A549 (cell line): ENCODE measurements around the gene FTCD. TPM values are rescaled to one million over a fixed set of nuclear protein-coding genes. Genes with fewer than 3 reads are reported as not detected.
A peak's percentile ranks its signal among the peaks of the same experiment; 100 is the strongest.

Experiments
- ATAC-seq, 2 experiments: fragments of 200-7000 bp in 1 of 2; fragments of >200 bp in 1 of 2; cut with Nextera tagmentation in 1 of 2; cut with Tn5 transposase in 1 of 2; 3 replicates each; pipeline versions ENCODE4 v1.8.0 to v1.9.1; 2018 to 2020; ENCODE audit warnings: mild to moderate bottlenecking in 1 of 2, moderate library complexity in 1 of 2
- CTCF ChIA-PET: fragments of 300-600 bp; sonication (Branson Sonifier 250); formaldehyde crosslinking; extraction: SDS; loops from one replicate; lab custom pipeline; 2021; ENCODE audit warnings: antibody characterized with exemption, inconsistent platforms; lab: Yijun Ruan, JAX
- POLR2A ChIA-PET: fragments of 350-600 bp; formaldehyde crosslinking; extraction: SDS; loops from one replicate; lab custom pipeline; 2021; ENCODE audit warnings: antibody characterized with exemption, inconsistent platforms; lab: Yijun Ruan, JAX
- DNase-seq, 2 experiments: peaks; one replicate each; pipeline versions ENCODE4 v3.0.0 to v3.0.0-alpha.2; 2011 to 2016; ENCODE audit warnings: low read depth in 1 of 2, low spot score in 1 of 2
- FAIRE-seq: peaks from 2 replicates; lab custom pipeline; 2011; peaks lifted over from hg19 to GRCh38; lab: Jason Lieb, UNC
- H3K27ac ChIP-seq, 2 experiments: fragments of >200 bp; sonication (Bioruptor Twin); formaldehyde crosslinking; 3 replicates each; pipeline ENCODE4 v1.5.1; 2016 to 2017
- H3K4me1 ChIP-seq: fragments of >200 bp; sonication (Bioruptor Twin); formaldehyde crosslinking; 3 replicates; pipeline ENCODE4 v1.6.1; 2016
- H3K4me2 ChIP-seq: fragments of >200 bp; sonication (Bioruptor Twin); formaldehyde crosslinking; 3 replicates; pipeline ENCODE4 v1.6.1; 2016
- H3K4me3 ChIP-seq: fragments of >200 bp; sonication (Bioruptor Twin); formaldehyde crosslinking; 3 replicates; pipeline ENCODE4 v1.5.1; 2016
- H3K9me3 ChIP-seq: fragments of >200 bp; sonication (Bioruptor Twin); formaldehyde crosslinking; 3 replicates; pipeline ENCODE4 v1.6.1; 2016
- ATOH8 ChIP-seq: fragments of 250-450 bp; sonication (Bioruptor Pico); IDR thresholded peaks from 2 replicates; pipeline ENCODE4 v1.5.0; 2020; ENCODE audit warnings: low read depth, mild to moderate bottlenecking, moderate library complexity
- BCL3 ChIP-seq: fragments of >200 bp; sonication (Bioruptor Twin); formaldehyde crosslinking; IDR thresholded peaks from 3 replicates; pipeline ENCODE4 v1.6.1; 2016
- CBX8 ChIP-seq: fragments of 200-600 bp; sonication (generic); IDR thresholded peaks from 2 replicates; pipeline ENCODE4 v1.6.1; 2016
- CHD4 ChIP-seq: fragments of 200-600 bp; sonication (generic); IDR thresholded peaks from 2 replicates; pipeline ENCODE4 v1.6.1; 2016; ENCODE audit warnings: antibody characterized with exemption, mild to moderate bottlenecking, borderline replicate concordance
- EHF ChIP-seq: fragments of 250-450 bp; sonication (Bioruptor Pico); IDR thresholded peaks from 2 replicates; pipeline ENCODE4 v1.5.0; 2020; ENCODE audit warnings: mild to moderate bottlenecking
- EHMT2 ChIP-seq: fragments of 200-600 bp; sonication (generic); IDR thresholded peaks from 2 replicates; pipeline ENCODE4 v1.6.1; 2016; ENCODE audit warnings: antibody characterized with exemption, low read depth, mild to moderate bottlenecking, moderate library complexity
- EP300 ChIP-seq, 2 experiments: fragments of >200 bp; sonication (Bioruptor Twin); formaldehyde crosslinking; IDR thresholded peaks; 2 replicates in 1 of 2; 3 replicates in 1 of 2; pipeline ENCODE4 v1.6.1; 2016 to 2017
- ESRRA ChIP-seq: fragments of 150-350 bp; IDR thresholded peaks from 2 replicates; pipeline ENCODE4 v1.6.1; 2014; ENCODE audit warnings: mild to moderate bottlenecking, low read length, borderline replicate concordance
- FOXS1 ChIP-seq: fragments of 250-450 bp; sonication (Bioruptor Pico); IDR thresholded peaks from 2 replicates; pipeline ENCODE4 v1.5.0; 2020; ENCODE audit warnings: mild to moderate bottlenecking, moderate library complexity
- HEYL ChIP-seq: fragments of 250-450 bp; sonication (Bioruptor Pico); IDR thresholded peaks from 2 replicates; pipeline ENCODE4 v1.8.0; 2021; ENCODE audit warnings: mild to moderate bottlenecking, moderate library complexity
- HMGXB4 ChIP-seq: fragments of 250-450 bp; sonication (Bioruptor Pico); IDR thresholded peaks from 2 replicates; pipeline ENCODE4 v1.5.0; 2021; ENCODE audit warnings: mild to moderate bottlenecking, moderate library complexity, borderline replicate concordance
- HOXB5 ChIP-seq: fragments of 250-450 bp; sonication (Bioruptor Pico); IDR thresholded peaks from 2 replicates; pipeline ENCODE4 v1.5.0; 2020; ENCODE audit warnings: mild to moderate bottlenecking, moderate library complexity
- JUNB ChIP-seq: fragments of >200 bp; sonication (Bioruptor Twin); formaldehyde crosslinking; IDR thresholded peaks from 2 replicates; pipeline ENCODE4 v1.6.1; 2016
- KDM1A ChIP-seq: fragments of 200-600 bp; sonication (generic); IDR thresholded peaks from 2 replicates; pipeline ENCODE4 v1.6.1; 2016; ENCODE audit warnings: low read depth, mild to moderate bottlenecking
- PBX3 ChIP-seq: IDR thresholded peaks from 2 replicates; pipeline ENCODE4 v1.6.1; 2012
- PHF8 ChIP-seq: fragments of 200-600 bp; sonication (generic); IDR thresholded peaks from 2 replicates; pipeline ENCODE4 v1.6.1; 2016; ENCODE audit warnings: low read depth, mild to moderate bottlenecking, antibody characterized with exemption, moderate library complexity, borderline replicate concordance
- RARB ChIP-seq: fragments of 250-450 bp; sonication (Bioruptor Pico); IDR thresholded peaks from 2 replicates; pipeline ENCODE4 v1.8.0; 2021; ENCODE audit warnings: mild to moderate bottlenecking, moderate library complexity
- RCOR1 ChIP-seq: fragments of 150-350 bp; IDR thresholded peaks from 2 replicates; pipeline ENCODE4 v1.6.1; 2014; ENCODE audit warnings: antibody characterized with exemption, low read length, low read depth
- REST ChIP-seq: fragments of 200-600 bp; sonication (generic); IDR thresholded peaks from 2 replicates; pipeline ENCODE4 v1.6.1; 2016; ENCODE audit warnings: antibody characterized with exemption, mild to moderate bottlenecking, moderate library complexity
- RNF2 ChIP-seq: fragments of 200-600 bp; sonication (generic); IDR thresholded peaks from 2 replicates; pipeline ENCODE4 v1.6.1; 2016; ENCODE audit warnings: low read depth, mild to moderate bottlenecking, antibody characterized with exemption, moderate library complexity, borderline replicate concordance
- SMC3 ChIP-seq: fragments of >200 bp; sonication (Bioruptor Twin); formaldehyde crosslinking; IDR thresholded peaks from 3 replicates; pipeline ENCODE4 v1.6.1; 2018; ENCODE audit warnings: inconsistent platforms
- USF2 ChIP-seq: fragments of 450-650 bp; IDR thresholded peaks from 2 replicates; pipeline ENCODE4 v1.6.1; 2014; ENCODE audit warnings: antibody characterized with exemption
- ZFP36 ChIP-seq: fragments of 450-650 bp; IDR thresholded peaks from 2 replicates; pipeline ENCODE4 v1.6.1; 2014; ENCODE audit warnings: borderline replicate concordance; ENCODE audit not compliant: partially characterized antibody
- ZSCAN20 ChIP-seq: fragments of 250-450 bp; sonication (Bioruptor Pico); IDR thresholded peaks from 2 replicates; pipeline ENCODE4 v1.8.0; 2022; ENCODE audit warnings: mild to moderate bottlenecking, moderate library complexity
- WGBS: methylation state at CpG from one replicate; pipeline ENCODE4 v1.1.6; 2017; ENCODE audit errors: missing lambda C conversion rate; 5-methylcytosine and 5-hydroxymethylcytosine counted together
- polyA plus RNA-seq, 4 experiments: library from polyadenylated mRNA; depleted of rRNA in 3 of 4; stranded (reverse); fragments of >200 nt; fragmentation: RNase III in 1 of 4; extraction: RNeasy Plus Mini Kit Qiagen cat#74134 plus additional on column Dnase treatment in 1 of 4; gene quantifications; 2 replicates in 3 of 4; 3 replicates in 1 of 4; pipeline ENCODE4 v1.2.3, GENCODE V29; 2011 to 2017

FTCD gene
- polyA plus RNA-seq, 2 of the 4 experiments (the other 2 are of a cell fraction) = not detected

GRCh38 chr21:46122237-46122671 lies 33.1 kb downstream of the FTCD start (continued):
- no peak for TF ChIP-seq USF2
- TF ChIP-seq BCL3 = no peak
- no peak for TF ChIP-seq RCOR1
- TF ChIP-seq ZSCAN20 = no peak
- TF ChIP-seq RARB (CRISPR knock-in tag) = no peak
- no peak for TF ChIP-seq KDM1A
- no peak for TF ChIP-seq HEYL (CRISPR knock-in tag)
- TF ChIP-seq RNF2 = no peak
- no peak for TF ChIP-seq EHMT2
- TF ChIP-seq PHF8 = no peak

- H3K4me1 ChIP-seq = no peaks in the 10 kb centered on the region
- H3K9me3 ChIP-seq = no peaks in the 10 kb centered on the region
- WGBS = 95% methylated on average over 4 of the region's 29 CpGs
- ChIA-PET CTCF (interaction anchor here (0.8 to 1.4 kb wide), 2 partner anchors 54 to 148 kb away, joined by 3 to 5 read pairs; no protein-coding TSS in a partner anchor), POLR2A (no interaction called here)
- DNase-seq = no peak
- FAIRE-seq = no peak
- no peak overlapping the region for H3K4me3 ChIP-seq
- no peak overlapping the region; a peak in 1 of 6 replicates for H3K27ac ChIP-seq
- ATAC-seq = peak in 1 of 2 experiments; percentile 14; a peak in 1 of 6 replicates
- no peak overlapping the region for H3K4me2 ChIP-seq
- TF ChIP-seq EP300 (IDR thresholded peaks at IDR 0.05) (no peak), HMGXB4 (CRISPR knock-in tag) (no peak), ATOH8 (CRISPR knock-in tag) (no peak), CBX8 (no peak), REST (no peak), PBX3 (no peak), ZFP36 (no peak), RARB (CRISPR knock-in tag) (no peak), FOXS1 (CRISPR knock-in tag) (no peak), CHD4 (no peak), HOXB5 (CRISPR knock-in tag) (no peak), JUNB (no peak), EHF (no peak), ESRRA (no peak), SMC3 (no peak)
Measured at GRCh38 chr21:46121286-46122221, 33.8 kb downstream of the FTCD start.
